ENCODE measurements around the gene CLK1. TPM values are rescaled to one million over a fixed set of nuclear protein-coding genes. Genes with fewer than 3 reads are reported as not detected.
A peak's percentile ranks its signal among the peaks of the same experiment; 100 is the strongest.

The CLK1 gene
- total and polyA plus RNA-seq, 2 of the 13 experiments (the other 11 are each of a cell fraction or from before 2014, with no cell fraction given) = 66.6 to 101 TPM

DNA sequence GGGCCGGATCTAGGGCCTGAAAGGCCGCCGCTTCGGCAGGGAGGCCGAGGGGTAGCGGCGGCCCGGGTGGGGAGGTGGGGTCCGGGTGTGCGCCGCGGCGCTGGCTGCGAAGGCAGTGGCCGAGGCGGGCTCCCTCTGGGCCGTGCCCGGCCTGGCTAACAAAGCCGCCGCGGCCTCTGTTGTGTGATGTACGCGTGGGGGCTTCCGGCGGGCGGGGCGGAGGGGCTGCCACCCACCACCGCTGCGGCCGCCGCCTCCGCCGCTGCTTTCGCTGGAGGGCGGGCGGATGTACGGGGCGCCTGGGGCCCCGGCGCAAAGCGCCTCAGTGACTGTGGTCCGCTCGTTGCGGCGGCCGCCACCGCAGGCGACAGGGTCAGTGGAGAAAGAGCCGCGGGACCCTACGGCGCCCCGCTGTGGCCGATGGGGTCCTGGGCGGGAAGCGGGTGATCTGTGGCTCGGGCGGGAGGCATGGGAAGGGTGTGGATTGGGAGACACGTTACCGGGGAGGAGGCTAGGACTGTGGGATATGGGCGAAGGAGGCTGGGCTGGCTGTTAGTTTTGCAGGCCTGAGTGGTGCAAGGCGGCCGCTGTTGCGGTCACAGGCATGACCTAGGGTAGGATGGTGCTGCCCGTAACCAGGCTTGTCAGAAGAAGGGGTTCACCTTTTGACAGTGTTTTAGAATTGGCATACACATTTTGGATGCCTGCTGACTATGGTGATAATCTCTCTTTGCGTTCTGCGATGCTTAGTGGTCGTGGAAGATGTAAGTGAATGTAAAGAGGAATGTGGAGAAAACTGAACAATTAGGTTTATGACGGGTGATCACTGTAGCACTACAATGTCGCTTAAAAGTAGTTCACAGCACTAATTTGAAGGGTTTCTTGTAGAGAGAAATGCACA lies 52.1 kb downstream of the CLK1 start (continued):
- TF ChIP-seq, protein P1, sequence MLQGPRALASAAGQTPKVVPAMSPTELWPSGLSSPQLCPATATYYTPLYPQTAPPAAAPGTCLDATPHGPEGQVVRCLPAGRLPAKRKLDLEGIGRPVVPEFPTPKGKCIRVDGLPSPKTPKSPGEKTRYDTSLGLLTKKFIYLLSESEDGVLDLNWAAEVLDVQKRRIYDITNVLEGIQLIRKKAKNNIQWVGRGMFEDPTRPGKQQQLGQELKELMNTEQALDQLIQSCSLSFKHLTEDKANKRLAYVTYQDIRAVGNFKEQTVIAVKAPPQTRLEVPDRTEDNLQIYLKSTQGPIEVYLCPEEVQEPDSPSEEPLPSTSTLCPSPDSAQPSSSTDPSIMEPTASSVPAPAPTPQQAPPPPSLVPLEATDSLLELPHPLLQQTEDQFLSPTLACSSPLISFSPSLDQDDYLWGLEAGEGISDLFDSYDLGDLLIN (CRISPR knock-in tag; IDR thresholded peaks at IDR 0.05; ENCODE audit: borderline replicate concordance) = peak; percentile 92; the same call in 1 of the 2 replicates
- TF ChIP-seq ZNF468 (CRISPR knock-in tag; IDR thresholded peaks at IDR 0.05) (no peak), GZF1 (CRISPR knock-in tag; IDR thresholded peaks at IDR 0.05) (no peak), DMAP1 (CRISPR knock-in tag; IDR thresholded peaks at IDR 0.05) (no peak), SRF (IDR thresholded peaks at IDR 0.05; ENCODE audit: low read depth, low read length) (no peak), ZNF674 (CRISPR knock-in tag; IDR thresholded peaks at IDR 0.05; ENCODE audit: low read depth) (no peak; the same call in 1 of the 2 replicates), ZNF224 (CRISPR knock-in tag; IDR thresholded peaks at IDR 0.05) (no peak; the same call in 1 of the 2 replicates), ZNF496 (CRISPR knock-in tag; IDR thresholded peaks at IDR 0.05; ENCODE audit: insufficient replicate concordance) (no peak), JUNB (CRISPR knock-in tag; IDR thresholded peaks at IDR 0.05; ENCODE audit: borderline replicate concordance) (no peak)
- TF ChIP-seq, protein P2, sequence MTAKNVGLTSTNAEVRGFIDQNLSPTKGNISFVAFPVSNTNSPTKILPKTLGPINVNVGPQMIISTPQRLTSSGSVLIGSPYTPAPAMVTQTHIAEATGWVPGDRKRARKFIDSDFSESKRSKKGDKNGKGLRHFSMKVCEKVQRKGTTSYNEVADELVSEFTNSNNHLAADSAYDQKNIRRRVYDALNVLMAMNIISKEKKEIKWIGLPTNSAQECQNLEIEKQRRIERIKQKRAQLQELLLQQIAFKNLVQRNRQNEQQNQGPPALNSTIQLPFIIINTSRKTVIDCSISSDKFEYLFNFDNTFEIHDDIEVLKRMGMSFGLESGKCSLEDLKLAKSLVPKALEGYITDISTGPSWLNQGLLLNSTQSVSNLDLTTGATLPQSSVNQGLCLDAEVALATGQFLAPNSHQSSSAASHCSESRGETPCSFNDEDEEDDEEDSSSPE (CRISPR knock-in tag; IDR thresholded peaks at IDR 0.05) = peak; percentile 92
- TF ChIP-seq, protein P3, sequence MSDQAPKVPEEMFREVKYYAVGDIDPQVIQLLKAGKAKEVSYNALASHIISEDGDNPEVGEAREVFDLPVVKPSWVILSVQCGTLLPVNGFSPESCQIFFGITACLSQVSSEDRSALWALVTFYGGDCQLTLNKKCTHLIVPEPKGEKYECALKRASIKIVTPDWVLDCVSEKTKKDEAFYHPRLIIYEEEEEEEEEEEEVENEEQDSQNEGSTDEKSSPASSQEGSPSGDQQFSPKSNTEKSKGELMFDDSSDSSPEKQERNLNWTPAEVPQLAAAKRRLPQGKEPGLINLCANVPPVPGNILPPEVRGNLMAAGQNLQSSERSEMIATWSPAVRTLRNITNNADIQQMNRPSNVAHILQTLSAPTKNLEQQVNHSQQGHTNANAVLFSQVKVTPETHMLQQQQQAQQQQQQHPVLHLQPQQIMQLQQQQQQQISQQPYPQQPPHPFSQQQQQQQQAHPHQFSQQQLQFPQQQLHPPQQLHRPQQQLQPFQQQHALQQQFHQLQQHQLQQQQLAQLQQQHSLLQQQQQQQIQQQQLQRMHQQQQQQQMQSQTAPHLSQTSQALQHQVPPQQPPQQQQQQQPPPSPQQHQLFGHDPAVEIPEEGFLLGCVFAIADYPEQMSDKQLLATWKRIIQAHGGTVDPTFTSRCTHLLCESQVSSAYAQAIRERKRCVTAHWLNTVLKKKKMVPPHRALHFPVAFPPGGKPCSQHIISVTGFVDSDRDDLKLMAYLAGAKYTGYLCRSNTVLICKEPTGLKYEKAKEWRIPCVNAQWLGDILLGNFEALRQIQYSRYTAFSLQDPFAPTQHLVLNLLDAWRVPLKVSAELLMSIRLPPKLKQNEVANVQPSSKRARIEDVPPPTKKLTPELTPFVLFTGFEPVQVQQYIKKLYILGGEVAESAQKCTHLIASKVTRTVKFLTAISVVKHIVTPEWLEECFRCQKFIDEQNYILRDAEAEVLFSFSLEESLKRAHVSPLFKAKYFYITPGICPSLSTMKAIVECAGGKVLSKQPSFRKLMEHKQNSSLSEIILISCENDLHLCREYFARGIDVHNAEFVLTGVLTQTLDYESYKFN (CRISPR knock-in tag; conservative IDR thresholded peaks at IDR 0.05) = peak; percentile 2; the same call in 1 of the 2 replicates
- TF ChIP-seq, protein P4, sequence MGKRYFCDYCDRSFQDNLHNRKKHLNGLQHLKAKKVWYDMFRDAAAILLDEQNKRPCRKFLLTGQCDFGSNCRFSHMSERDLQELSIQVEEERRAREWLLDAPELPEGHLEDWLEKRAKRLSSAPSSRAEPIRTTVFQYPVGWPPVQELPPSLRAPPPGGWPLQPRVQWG (CRISPR knock-in tag; IDR thresholded peaks at IDR 0.05; ENCODE audit: borderline replicate concordance, low read depth) = no peak
- TF ChIP-seq, protein P5, sequence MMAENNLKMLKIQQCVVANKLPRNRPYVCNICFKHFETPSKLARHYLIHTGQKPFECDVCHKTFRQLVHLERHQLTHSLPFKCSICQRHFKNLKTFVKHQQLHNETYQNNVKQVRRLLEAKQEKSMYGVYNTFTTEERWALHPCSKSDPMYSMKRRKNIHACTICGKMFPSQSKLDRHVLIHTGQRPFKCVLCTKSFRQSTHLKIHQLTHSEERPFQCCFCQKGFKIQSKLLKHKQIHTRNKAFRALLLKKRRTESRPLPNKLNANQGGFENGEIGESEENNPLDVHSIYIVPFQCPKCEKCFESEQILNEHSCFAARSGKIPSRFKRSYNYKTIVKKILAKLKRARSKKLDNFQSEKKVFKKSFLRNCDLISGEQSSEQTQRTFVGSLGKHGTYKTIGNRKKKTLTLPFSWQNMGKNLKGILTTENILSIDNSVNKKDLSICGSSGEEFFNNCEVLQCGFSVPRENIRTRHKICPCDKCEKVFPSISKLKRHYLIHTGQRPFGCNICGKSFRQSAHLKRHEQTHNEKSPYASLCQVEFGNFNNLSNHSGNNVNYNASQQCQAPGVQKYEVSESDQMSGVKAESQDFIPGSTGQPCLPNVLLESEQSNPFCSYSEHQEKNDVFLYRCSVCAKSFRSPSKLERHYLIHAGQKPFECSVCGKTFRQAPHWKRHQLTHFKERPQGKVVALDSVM (CRISPR knock-in tag; IDR thresholded peaks at IDR 0.05) = peak; percentile 46
